ENCODE measurements around the gene KPTN.

KPTN gene

DNA sequence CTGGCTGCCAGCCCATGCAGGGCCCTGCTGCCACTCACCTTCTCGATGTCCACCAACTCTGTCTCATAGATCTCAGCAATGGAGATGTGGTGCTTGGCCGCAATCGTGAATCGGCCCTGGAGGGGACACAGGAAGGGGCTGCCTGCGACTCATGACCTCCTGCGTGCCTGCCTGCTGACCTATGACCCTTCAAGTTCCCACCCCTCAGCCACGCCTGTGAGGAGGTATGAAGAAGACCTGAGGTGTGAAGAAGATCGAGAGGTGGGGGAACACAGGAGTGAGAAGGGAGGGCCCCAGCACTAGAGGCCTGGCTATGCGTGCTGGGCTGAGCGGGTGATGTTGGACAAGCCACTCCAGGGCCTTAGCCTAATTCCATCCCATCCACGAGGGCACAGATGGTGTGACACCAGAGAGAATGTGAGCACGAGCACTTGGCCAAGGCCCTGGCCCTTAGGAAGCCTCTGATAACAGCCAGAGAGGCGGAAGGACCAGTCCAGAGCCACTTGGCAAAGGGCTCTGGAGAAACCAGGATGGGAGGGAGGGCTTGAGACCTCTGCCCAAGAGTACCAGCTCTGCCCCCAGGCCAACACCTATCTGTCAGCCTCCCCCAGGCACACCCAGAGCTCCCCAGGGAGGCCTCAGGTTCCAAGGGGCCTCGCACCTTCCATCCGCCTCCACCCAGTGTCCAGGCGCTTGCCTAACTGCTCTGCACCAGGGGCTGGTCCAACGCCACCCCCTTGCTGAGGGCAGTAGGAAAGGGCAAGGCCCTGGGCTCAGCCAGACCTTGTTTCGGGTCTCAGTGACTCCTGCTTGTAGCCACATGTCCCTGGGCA, 9.6 kb upstream of the KPTN start:
- TF ChIP-seq, protein P1, sequence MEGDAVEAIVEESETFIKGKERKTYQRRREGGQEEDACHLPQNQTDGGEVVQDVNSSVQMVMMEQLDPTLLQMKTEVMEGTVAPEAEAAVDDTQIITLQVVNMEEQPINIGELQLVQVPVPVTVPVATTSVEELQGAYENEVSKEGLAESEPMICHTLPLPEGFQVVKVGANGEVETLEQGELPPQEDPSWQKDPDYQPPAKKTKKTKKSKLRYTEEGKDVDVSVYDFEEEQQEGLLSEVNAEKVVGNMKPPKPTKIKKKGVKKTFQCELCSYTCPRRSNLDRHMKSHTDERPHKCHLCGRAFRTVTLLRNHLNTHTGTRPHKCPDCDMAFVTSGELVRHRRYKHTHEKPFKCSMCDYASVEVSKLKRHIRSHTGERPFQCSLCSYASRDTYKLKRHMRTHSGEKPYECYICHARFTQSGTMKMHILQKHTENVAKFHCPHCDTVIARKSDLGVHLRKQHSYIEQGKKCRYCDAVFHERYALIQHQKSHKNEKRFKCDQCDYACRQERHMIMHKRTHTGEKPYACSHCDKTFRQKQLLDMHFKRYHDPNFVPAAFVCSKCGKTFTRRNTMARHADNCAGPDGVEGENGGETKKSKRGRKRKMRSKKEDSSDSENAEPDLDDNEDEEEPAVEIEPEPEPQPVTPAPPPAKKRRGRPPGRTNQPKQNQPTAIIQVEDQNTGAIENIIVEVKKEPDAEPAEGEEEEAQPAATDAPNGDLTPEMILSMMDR (IDR thresholded peaks at IDR 0.05; ENCODE audit: low read depth, low read length, missing control alignments) = no peak
- DNase-seq (ENCODE audit: low read depth) = no peak
- H3K4me3 ChIP-seq (ENCODE audit: low read depth, low read length) = no peak overlapping the region
- in situ Hi-C loops (cut with HindIII; ENCODE audit: low sequenced_read_pairs) = loop anchor here (5.0 kb wide), 1 partner anchor 119 kb away; no protein-coding TSS in a partner anchor

DNA sequence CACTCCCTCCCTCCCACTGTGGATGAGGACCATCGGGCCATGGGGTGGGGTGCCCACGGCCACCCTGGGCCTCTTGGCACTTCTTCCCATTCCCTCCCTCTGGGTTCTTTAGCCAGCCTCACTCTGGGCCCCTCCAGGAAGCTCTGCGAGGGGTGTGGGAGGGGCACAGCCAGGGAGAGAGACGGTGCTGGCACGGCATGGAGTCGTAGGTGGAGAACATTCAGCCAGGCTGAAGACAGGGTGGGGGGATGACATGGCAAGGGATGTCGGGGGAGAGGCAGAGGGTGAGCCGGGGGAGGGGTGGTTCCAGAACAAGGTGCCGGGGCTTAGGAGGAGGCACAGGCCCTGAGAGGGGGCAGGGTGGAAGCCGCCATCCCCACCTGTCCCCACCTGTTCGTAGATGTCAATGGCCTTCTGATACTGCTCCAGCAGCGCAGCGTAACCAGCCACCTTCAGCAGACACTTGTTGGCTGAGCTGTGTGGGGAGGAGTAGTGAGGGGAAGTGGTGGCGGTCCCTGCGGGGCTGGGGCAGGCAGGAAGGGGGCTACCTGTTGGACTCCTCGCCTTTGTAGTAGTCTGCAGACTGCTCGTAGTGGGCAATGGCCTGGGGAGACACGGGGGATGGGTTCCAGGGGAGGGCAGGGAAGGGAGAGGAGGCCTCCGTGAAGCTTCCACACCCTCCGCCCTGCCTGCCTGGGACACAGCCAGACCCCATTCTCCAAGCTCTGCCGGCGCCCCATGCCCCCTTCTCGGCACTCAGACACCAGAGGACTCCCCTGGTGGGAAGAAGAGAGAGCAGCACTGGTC, 8.8 kb upstream of the KPTN start:
- no peak for DNase-seq (ENCODE audit: low read depth)
- H3K4me3 ChIP-seq (ENCODE audit: low read depth, low read length) = no peak overlapping the region
- in situ Hi-C loops (cut with HindIII; ENCODE audit: low sequenced_read_pairs) = loop anchor here (5.0 kb wide), 1 partner anchor 120 kb away; no protein-coding TSS in a partner anchor
- TF ChIP-seq, protein P1 (IDR thresholded peaks at IDR 0.05; ENCODE audit: low read depth, low read length, missing control alignments) = no peak

DNA sequence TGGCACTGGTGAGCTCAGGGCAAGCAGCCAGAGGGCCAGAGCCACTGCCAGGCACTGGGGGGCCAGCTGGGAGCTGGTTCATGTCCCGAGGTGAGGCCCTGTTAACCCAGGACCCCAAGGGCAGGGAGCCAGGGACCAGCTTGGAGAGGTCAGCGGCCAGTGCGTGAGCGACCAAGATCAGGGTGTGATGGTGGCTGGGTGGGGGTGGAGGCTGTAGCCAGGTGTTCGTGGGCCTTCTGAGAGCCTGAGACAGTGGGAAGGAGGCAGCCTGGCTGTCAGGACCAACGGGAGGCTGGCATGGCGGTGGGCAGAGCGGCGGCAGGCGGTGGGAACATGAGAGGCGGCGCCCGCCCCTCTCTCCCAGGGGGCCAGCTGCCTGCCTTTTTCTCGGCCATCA, 8.1 kb upstream of the KPTN start:
- in situ Hi-C loops (cut with HindIII; ENCODE audit: low sequenced_read_pairs) = loop anchor here (5.0 kb wide), 1 partner anchor 120 kb away; no protein-coding TSS in a partner anchor
- H3K4me3 ChIP-seq (ENCODE audit: low read depth, low read length) = no peak overlapping the region
- TF ChIP-seq, protein P1 (IDR thresholded peaks at IDR 0.05; ENCODE audit: low read depth, low read length, missing control alignments) = no peak
- DNase-seq (ENCODE audit: low read depth) = no peak

DNA sequence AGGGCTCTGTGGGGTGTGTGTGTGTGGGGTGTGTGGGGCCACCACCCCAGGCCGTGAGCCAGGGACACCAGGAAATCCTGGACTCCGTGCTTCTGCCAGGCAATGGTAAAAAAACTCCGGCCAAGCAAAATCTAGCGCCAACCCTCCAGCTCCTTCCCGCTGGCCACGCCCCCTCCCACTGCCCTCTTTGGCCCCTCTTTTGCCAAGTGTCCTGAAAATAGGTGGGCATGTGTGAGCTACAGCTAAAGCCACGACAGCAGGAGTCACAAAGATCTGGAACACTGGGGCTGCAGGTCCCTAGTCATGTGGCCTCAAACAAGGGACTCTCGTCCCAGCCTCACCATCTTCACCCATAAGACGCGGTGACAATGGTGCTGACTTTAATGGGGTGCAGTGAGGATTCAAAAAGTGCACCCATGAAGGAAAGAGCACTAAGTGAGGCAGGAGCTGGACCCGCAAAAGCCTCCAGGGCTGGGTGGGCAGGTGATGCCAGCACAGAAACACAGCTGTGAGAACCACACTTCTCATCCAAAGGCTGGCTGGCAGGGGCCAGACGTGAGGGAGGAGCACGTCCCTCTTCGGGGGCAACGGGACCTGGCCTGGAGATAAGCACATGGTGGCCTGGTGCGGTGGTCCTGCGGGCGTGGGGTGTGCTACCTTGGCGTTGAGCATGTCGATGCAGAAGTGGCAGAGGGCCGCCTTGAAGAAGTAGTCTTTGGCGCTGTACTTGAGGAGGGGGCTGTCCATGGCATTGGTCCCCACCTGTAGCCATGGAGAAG, 7.5 kb upstream of the KPTN start:
- TF ChIP-seq, protein P1 (IDR thresholded peaks at IDR 0.05; ENCODE audit: low read depth, low read length, missing control alignments) = no peak
- H3K4me3 ChIP-seq (ENCODE audit: low read depth, low read length) = no peak overlapping the region
- in situ Hi-C loops (cut with HindIII; ENCODE audit: low sequenced_read_pairs) = loop anchor here (5.0 kb wide), 1 partner anchor 121 kb away; no protein-coding TSS in a partner anchor
- no peak for DNase-seq (ENCODE audit: low read depth)

DNA sequence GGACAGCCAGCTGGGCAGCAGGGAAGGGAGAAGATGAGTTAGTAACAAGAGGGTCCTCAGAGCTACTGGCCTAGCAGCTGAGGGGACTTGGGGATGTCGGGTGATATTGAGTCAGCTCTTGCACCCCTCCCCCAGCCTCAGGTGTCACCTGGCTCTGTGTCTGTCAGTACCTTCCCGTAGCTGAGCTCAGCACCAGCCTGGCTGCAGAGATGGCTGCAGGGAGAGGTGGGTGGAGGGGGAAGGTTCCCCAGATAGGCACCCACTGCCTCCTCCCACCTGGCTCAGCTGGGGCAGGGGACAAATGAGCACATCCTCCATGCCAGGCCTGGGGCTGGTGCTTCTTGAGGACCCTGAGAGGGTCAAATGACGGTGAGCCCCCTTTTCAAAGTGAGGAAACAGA, 6.8 kb upstream of the KPTN start:
- TF ChIP-seq, protein P1 (IDR thresholded peaks at IDR 0.05; ENCODE audit: low read depth, low read length, missing control alignments) = no peak
- in situ Hi-C loops (cut with HindIII; ENCODE audit: low sequenced_read_pairs) = loop anchor here (5.0 kb wide), 1 partner anchor 121 kb away; no protein-coding TSS in a partner anchor
- DNase-seq (ENCODE audit: low read depth) = no peak
- H3K4me3 ChIP-seq (ENCODE audit: low read depth, low read length) = no peak overlapping the region

DNA sequence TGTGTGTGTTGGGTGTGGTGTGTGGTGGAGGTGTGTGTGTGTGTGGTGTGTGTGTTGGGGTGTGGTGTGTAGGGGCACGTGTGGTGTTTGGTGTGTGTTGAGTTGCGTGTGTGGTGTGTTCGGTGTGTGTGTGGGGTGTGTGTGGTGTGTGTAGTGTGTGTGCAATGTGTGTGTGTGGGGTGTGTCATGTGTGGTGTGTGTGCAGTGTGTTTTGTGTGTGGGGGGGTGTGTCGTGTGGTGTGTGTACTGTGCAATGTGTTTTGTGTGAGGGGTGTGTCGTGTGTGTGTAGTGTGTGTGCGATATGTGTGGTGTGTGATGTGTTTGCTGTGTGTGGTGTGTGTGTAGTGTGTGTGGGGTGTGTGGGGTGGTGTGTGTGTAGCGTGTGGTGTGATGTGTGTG, 6.0 kb upstream of the KPTN start:
- no peak overlapping the region for H3K4me3 ChIP-seq (ENCODE audit: low read depth, low read length)
- TF ChIP-seq, protein P1 (IDR thresholded peaks at IDR 0.05; ENCODE audit: low read depth, low read length, missing control alignments) = no peak
- in situ Hi-C loops (cut with HindIII; ENCODE audit: low sequenced_read_pairs) = loop anchor here (5.0 kb wide), 1 partner anchor 122 kb away; no protein-coding TSS in a partner anchor
- no peak for DNase-seq (ENCODE audit: low read depth)

Measured in astrocyte of the cerebellum (primary cell).